K562 (cell line): ENCODE data around the gene OTC. TPM values are rescaled to one million over a fixed set of nuclear protein-coding genes. Genes with fewer than 3 reads are reported as not detected.

ENCODE experiments used
- ATAC-seq: fragments of 200-7000 bp; cut with Tn5 transposase; 3 replicates; pipeline ENCODE4 v1.9.1; 2020; ENCODE audit warnings: moderate library complexity
- BruUV-seq: library from RNA; stranded (reverse); fragments of 400-500 nt; replicated peaks from 2 replicates; lab custom pipeline; 2021; lab: Mats Ljungman, UMichigan
- CTCF ChIA-PET: fragments of 300-600 bp; formaldehyde crosslinking; extraction: SDS; loops from one replicate; lab custom pipeline; 2021; ENCODE audit warnings: low intra/inter-chr PET ratio; lab: Yijun Ruan, JAX
- POLR2A ChIA-PET: fragments of 300-600, 350-650 bp; sonication (Branson Sonifier 250); formaldehyde crosslinking; extraction: SDS; loops from one replicate; lab custom pipeline; 2021; ENCODE audit warnings: antibody characterized with exemption, inconsistent platforms; lab: Yijun Ruan, JAX
- DNase-seq, 4 experiments: peaks; one replicate each; pipeline versions ENCODE4 v3.0.0 to v3.0.0-alpha.2; 2011 to 2018; ENCODE audit warnings: low spot score in 3 of 4, mixed read lengths in 3 of 4; ENCODE audit errors: extremely low read depth in 1 of 4
- FAIRE-seq: peaks from 2 replicates; lab custom pipeline; 2011; peaks lifted over from hg19 to GRCh38; lab: Jason Lieb, UNC
- H2AFZ ChIP-seq: 2 replicates; pipeline ENCODE4 v1.6.0; 2011; ENCODE audit warnings: low read depth, low read length, control low read depth, inconsistent platforms
- H3K27ac ChIP-seq: fragments of 200-600 bp; 3 replicates; pipeline ENCODE4 v1.8.0; 2011; ENCODE audit warnings: low read depth, mild to moderate bottlenecking, control low read depth, inconsistent platforms, low read length, moderate library complexity, mixed read lengths; ENCODE audit errors: extremely low read depth
- H3K27me3 ChIP-seq, 2 experiments: fragments of 300-600 bp in 1 of 2; 2 replicates in 1 of 2; 3 replicates in 1 of 2; pipeline versions ENCODE4 v1.6.0 to v1.8.0; 2011; ENCODE audit warnings: inconsistent platforms in 2 of 2, low read length in 2 of 2, mild to moderate bottlenecking in 1 of 2, mixed read lengths in 1 of 2, moderate library complexity in 1 of 2; ENCODE audit not compliant: control insufficient read depth in 2 of 2, insufficient read depth in 2 of 2
- H3K36me3 ChIP-seq: fragments of 300-600 bp; 3 replicates; pipeline ENCODE4 v1.8.0; 2011; ENCODE audit warnings: mild to moderate bottlenecking, low read length, inconsistent platforms; ENCODE audit not compliant: control insufficient read depth, insufficient read depth
- H3K4me1 ChIP-seq, 2 experiments: fragments of 200-600 bp in 1 of 2; replicated peaks in 1 of 2; 2 replicates in 1 of 2; 3 replicates in 1 of 2; pipeline versions ENCODE4 v1.5.1 to v1.8.0; 2011; ENCODE audit warnings: inconsistent platforms in 2 of 2, low read length in 2 of 2, mild to moderate bottlenecking in 1 of 2, mixed read lengths in 1 of 2, moderate library complexity in 1 of 2; ENCODE audit not compliant: control insufficient read depth in 2 of 2, insufficient read depth in 2 of 2
- H3K4me2 ChIP-seq: 2 replicates; pipeline ENCODE4 v1.6.1; 2011; ENCODE audit warnings: low read length, control low read depth, inconsistent platforms, mixed read lengths; ENCODE audit not compliant: insufficient read depth
- H3K4me3 ChIP-seq: fragments of 200-600 bp; sonication (generic), shearing (Covaris generic); 2 replicates; pipeline ENCODE4 v1.5.1; 2016; ENCODE audit warnings: control low read depth, inconsistent platforms
- H3K79me2 ChIP-seq: fragments of 200-600 bp; 3 replicates; pipeline ENCODE4 v1.8.0; 2011; ENCODE audit warnings: low read length, inconsistent platforms; ENCODE audit not compliant: control insufficient read depth, insufficient read depth
- H3K9ac ChIP-seq, 2 experiments: 2 replicates each; pipeline versions ENCODE4 v1.6.0 to v1.6.1; 2011; ENCODE audit warnings: low read depth in 2 of 2, low read length in 2 of 2, control low read depth in 1 of 2, inconsistent platforms in 1 of 2, mild to moderate bottlenecking in 1 of 2, mixed read lengths in 1 of 2; ENCODE audit not compliant: insufficient read depth in 1 of 2
- H3K9me1 ChIP-seq: one replicate; pipeline ENCODE4 v1.6.0; 2011; ENCODE audit warnings: inconsistent platforms, mild to moderate bottlenecking, low read length, moderate library complexity; ENCODE audit not compliant: control insufficient read depth, insufficient read depth
- H3K9me3 ChIP-seq: replicated peaks from 2 replicates; pipeline ENCODE4 v1.5.1; 2011; ENCODE audit warnings: low read depth, low read length, inconsistent platforms; ENCODE audit not compliant: control insufficient read depth, insufficient read depth
- H4K20me1 ChIP-seq: replicated peaks from 2 replicates; pipeline ENCODE4 v1.6.1; 2011; ENCODE audit warnings: low read length, inconsistent platforms, mixed read lengths; ENCODE audit not compliant: control insufficient read depth, insufficient read depth
- FOXA3 ChIP-seq, 2 experiments: fragments of 450-650 bp in 1 of 2; sonication (generic) in 1 of 2; formaldehyde crosslinking; IDR thresholded peaks in 1 of 2; conservative IDR thresholded peaks in 1 of 2; 2 replicates each; pipeline versions ENCODE4 v1.4.0 to v1.8.0; 2020 to 2022; ENCODE audit warnings: mild to moderate bottlenecking in 2 of 2, missing genetic modification reagents in 1 of 2
- NCOR1 ChIP-seq: fragments of 450-650 bp; IDR thresholded peaks from 2 replicates; pipeline ENCODE4 v1.6.1; 2016; ENCODE audit warnings: mild to moderate bottlenecking, moderate library complexity
- NEUROD1 ChIP-seq: fragments of 150-350 bp; IDR thresholded peaks from 2 replicates; pipeline ENCODE4 v1.6.1; 2014; ENCODE audit warnings: borderline replicate concordance, low read length, low read depth; ENCODE audit not compliant: partially characterized antibody
- POU5F1 ChIP-seq: fragments of 150-350 bp; IDR thresholded peaks from 2 replicates; pipeline ENCODE4 v1.6.1; 2014; ENCODE audit warnings: borderline replicate concordance, low read length, low read depth, mild to moderate bottlenecking; ENCODE audit not compliant: partially characterized antibody
- TBL1XR1 ChIP-seq, 2 experiments: IDR thresholded peaks; 2 replicates each; pipeline ENCODE4 v1.6.1; 2012; ENCODE audit warnings: improper control_type of control experiment in 2 of 2, low read length in 2 of 2, mild to moderate bottlenecking in 1 of 2
- ZNF311 ChIP-seq: fragments of 250-450 bp; sonication (Bioruptor Pico); IDR thresholded peaks from 2 replicates; pipeline ENCODE4 v1.4.0; 2020; ENCODE audit warnings: mild to moderate bottlenecking, moderate library complexity
- ZNF696 ChIP-seq: fragments of 250-450 bp; sonication (Bioruptor Pico); conservative IDR thresholded peaks from 2 replicates; pipeline ENCODE4 v1.4.0; 2020; ENCODE audit warnings: mild to moderate bottlenecking, moderate library complexity
- ZNF76 ChIP-seq: fragments of 250-450 bp; sonication (Bioruptor Pico); IDR thresholded peaks from 2 replicates; pipeline ENCODE4 v1.4.0; 2020; ENCODE audit warnings: mild to moderate bottlenecking, moderate library complexity, borderline replicate concordance
- ZSCAN29 ChIP-seq: fragments of 450-650 bp; IDR thresholded peaks from 2 replicates; pipeline ENCODE4 v1.6.1; 2017
- WGBS: fragments of 100-300 bp; shearing (Covaris generic); methylation state at CpG from one replicate; pipeline ENCODE4 v1.1.6; 2016; ENCODE audit warnings: low coverage, mixed read lengths; ENCODE audit not compliant: insufficient coverage; ENCODE audit errors: missing lambda C conversion rate; 5-methylcytosine and 5-hydroxymethylcytosine counted together
- in situ Hi-C: fragments of 300-500 bp; cut with MboI; formaldehyde crosslinking; loops from 4 replicates; pipeline ENCODE4 v1.15.0; 2018; ENCODE audit warnings: inconsistent platforms, mixed read lengths
- intact Hi-C: fragments of 100-400 bp; cut with micrococcal nuclease; formaldehyde crosslinking; loops from 2 replicates; pipeline ENCODE4 v1.14.2; 2022
- polyA plus RNA-seq, 8 experiments: library from polyadenylated mRNA; depleted of rRNA in 4 of 8; stranded (reverse) in 5 of 8; unstranded in 3 of 8; fragments of >200 nt; fragmentation: Nextera tagmentation in 2 of 8; fragmentation: Illumina TruSeq in 1 of 8; extraction: Ambion mirVana in 2 of 8; extraction: Trizol in 1 of 8; gene quantifications; 2 replicates each; pipeline versions ENCODE4 v1.2.1 to v1.2.3, GENCODE V29; 2011 to 2014; ENCODE audit warnings: inconsistent platforms in 1 of 8, missing spikeins in 1 of 8
- total RNA-seq, 7 experiments: library from RNA; depleted of rRNA in 6 of 7; stranded (reverse); fragments of >200 nt in 6 of 7; fragmentation: Illumina TruSeq in 2 of 7; extraction: Trizol in 2 of 7; gene quantifications; 2 replicates each; pipeline versions ENCODE4 v1.2.1 to v1.2.3, GENCODE V29; 2011 to 2021; ENCODE audit warnings: low replicate concordance in 1 of 7
- TF ChIP-seq, protein P1 (sequence below): sonication (generic); formaldehyde crosslinking; IDR thresholded peaks from 2 replicates; pipeline ENCODE4 v1.8.1; 2023; ENCODE audit warnings: mild to moderate bottlenecking, missing genetic modification reagents
- TF ChIP-seq, protein P2 (sequence below), 3 experiments: fragments of 200-800 bp in 1 of 3; sonication (Bioruptor generic) in 1 of 3; sonication (generic) in 1 of 3; formaldehyde crosslinking in 1 of 3; IDR thresholded peaks; 2 replicates each; pipeline versions ENCODE4 v1.6.1 to v1.8.0; 2016 to 2022; ENCODE audit warnings: mild to moderate bottlenecking in 2 of 3, missing compliant biosample characterization in 2 of 3, missing genetic modification characterization in 2 of 3, missing genetic modification reagents in 1 of 3

The OTC gene
- total and polyA plus RNA-seq, 9 of the 15 experiments (the other 6 are each of a cell fraction or from before 2014, with no cell fraction given), result not detected

DNA sequence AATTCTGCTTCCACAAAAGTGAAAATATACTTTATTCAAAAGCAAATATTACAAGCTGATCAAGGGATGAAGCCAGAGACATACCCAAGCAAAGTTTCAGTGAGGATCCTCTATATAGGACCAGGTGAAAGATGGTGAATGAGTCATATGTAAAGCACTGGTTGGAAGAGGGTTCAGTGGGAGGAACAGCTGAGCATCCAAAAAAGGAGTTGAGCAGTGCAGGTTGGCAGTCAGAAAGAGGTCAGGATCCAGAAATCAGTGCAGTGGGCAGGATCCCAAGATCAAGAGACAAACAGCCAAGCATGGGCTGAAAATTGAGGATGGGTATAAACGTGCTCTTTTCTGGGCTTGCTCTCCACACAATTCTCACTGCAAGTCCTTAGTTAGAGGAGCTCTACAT, 30.3 kb downstream of the OTC start (continued):
- TF ChIP-seq POU5F1, result no peak
- TF ChIP-seq, all 486 proteins: peak for 0

DNA sequence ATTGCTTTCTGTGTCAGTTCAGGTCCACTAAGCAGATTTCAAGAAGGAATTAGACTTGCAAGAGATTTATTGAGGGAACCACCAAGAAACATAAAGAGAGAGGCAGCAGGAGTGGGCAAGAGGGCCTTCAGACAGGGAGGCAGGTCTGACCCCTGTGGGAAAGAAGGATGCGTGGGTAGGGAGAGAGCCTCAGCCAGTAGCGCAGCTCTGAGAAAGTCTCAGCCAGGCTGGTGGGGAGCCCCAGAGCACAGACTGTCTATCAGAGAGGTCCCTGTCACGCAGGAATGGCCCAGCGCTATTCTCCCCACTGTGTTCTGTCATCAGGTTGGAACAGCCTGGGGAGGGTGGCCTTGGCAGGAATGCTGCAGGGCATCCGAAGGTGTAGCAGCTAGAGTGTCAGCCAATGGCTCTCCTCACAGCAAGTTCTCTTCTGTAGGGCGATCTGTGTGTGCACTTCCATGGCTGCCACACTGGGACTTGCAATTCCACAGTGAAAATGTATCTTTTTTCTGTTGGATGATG, 48.0 kb downstream of the OTC start:
- 0% methylated on average over 5 of the region's 6 CpGs for WGBS
- 0 out of 5 replicates have a peak, but pooled peaks cover 0 to 5% of the 10 kb centered on the region in 2 experiments for H3K27me3 ChIP-seq
- ChIA-PET POLR2A (no interaction called here), CTCF (no interaction called here)
- FAIRE-seq, result no peak
- BruUV-seq, result no TSS peak
- H3K27ac ChIP-seq, result no peak overlapping the region
- intact Hi-C loops (no loop called here), in situ Hi-C loops (no loop called here)
- H3K4me1 ChIP-seq, result no peaks in the 10 kb centered on the region
- no peaks in the 10 kb centered on the region for H3K9me1 ChIP-seq
- no peaks in the 10 kb centered on the region for H3K9me3 ChIP-seq
- H3K9ac ChIP-seq, result no peak overlapping the region
- H3K36me3 ChIP-seq, result no peaks in the 10 kb centered on the region
- ATAC-seq, result no peak
- no peak overlapping the region for H3K4me2 ChIP-seq
- no peak for DNase-seq
- H2AFZ ChIP-seq, result no peak overlapping the region
- H3K4me3 ChIP-seq, result no peak overlapping the region
- no peak for TF ChIP-seq FOXA3 (CRISPR knock-in tag; conservative IDR thresholded peaks at IDR 0.05 in 1 of 2, IDR thresholded peaks at IDR 0.05 in 1 of 2)
- TF ChIP-seq, all 486 proteins: peak for 0
- Histone ChIP-seq H3K79me2 (no peaks in the 10 kb centered on the region), H4K20me1 (no peaks in the 10 kb centered on the region)

DNA sequence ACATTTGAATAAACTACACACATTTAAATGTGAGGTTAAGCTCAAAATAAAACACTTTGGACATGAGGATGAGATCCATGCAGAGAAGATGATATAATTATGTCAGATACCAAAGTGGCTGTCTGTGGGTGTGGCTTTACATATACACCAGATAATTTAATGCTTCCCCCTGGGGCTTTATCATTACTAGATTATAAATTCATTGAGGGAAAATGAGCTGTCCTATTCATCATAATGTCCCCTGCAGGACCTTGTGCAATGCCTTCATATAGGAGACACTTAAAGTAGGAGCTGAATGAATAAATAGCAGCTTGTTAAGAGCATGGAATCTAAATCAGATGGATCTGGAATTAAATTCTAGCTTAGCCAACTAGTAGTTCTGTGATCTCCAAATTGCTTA, 49.7 kb downstream of the OTC start:
- no peaks in the 10 kb centered on the region for H3K36me3 ChIP-seq
- no peak for FAIRE-seq
- POLR2A ChIA-PET, result no interaction called here
- H3K9me3 ChIP-seq, result no peaks in the 10 kb centered on the region
- CTCF ChIA-PET, result no interaction called here
- no peaks in the 10 kb centered on the region for H3K9me1 ChIP-seq
- H3K27ac ChIP-seq, result no peak overlapping the region
- no peak for ATAC-seq
- DNase-seq, result no peak
- no peak overlapping the region for H3K4me2 ChIP-seq
- 0 out of 5 replicates have a peak, but pooled peaks cover 0 to 5% of the 10 kb centered on the region in 2 experiments for H3K27me3 ChIP-seq
- intact Hi-C loops (no loop called here), in situ Hi-C loops (no loop called here)
- H3K4me3 ChIP-seq, result no peak overlapping the region
- no peak overlapping the region for H3K9ac ChIP-seq
- no peaks in the 10 kb centered on the region for H3K79me2 ChIP-seq
- H3K4me1 ChIP-seq, result no peaks in the 10 kb centered on the region
- H2AFZ ChIP-seq, result no peak overlapping the region
- H4K20me1 ChIP-seq, result no peaks in the 10 kb centered on the region
- no TSS peak for BruUV-seq
- TF ChIP-seq, protein P1, sequence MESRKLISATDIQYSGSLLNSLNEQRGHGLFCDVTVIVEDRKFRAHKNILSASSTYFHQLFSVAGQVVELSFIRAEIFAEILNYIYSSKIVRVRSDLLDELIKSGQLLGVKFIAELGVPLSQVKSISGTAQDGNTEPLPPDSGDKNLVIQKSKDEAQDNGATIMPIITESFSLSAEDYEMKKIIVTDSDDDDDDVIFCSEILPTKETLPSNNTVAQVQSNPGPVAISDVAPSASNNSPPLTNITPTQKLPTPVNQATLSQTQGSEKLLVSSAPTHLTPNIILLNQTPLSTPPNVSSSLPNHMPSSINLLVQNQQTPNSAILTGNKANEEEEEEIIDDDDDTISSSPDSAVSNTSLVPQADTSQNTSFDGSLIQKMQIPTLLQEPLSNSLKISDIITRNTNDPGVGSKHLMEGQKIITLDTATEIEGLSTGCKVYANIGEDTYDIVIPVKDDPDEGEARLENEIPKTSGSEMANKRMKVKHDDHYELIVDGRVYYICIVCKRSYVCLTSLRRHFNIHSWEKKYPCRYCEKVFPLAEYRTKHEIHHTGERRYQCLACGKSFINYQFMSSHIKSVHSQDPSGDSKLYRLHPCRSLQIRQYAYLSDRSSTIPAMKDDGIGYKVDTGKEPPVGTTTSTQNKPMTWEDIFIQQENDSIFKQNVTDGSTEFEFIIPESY, result no peak
- TF ChIP-seq, protein P2, sequence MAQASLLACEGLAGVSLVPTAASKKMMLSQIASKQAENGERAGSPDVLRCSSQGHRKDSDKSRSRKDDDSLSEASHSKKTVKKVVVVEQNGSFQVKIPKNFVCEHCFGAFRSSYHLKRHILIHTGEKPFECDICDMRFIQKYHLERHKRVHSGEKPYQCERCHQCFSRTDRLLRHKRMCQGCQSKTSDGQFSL (CRISPR knock-in tag; IDR thresholded peaks at IDR 0.05), result no peak
- TF ChIP-seq, protein P2 (tag; IDR thresholded peaks at IDR 0.05), result no peak
- TF ChIP-seq ZSCAN29 (no peak), ZNF696 (CRISPR knock-in tag) (no peak), TBL1XR1 (IDR thresholded peaks at IDR 0.05; ENCODE audit: low read length in 2 of 2) (no peak), ZNF311 (CRISPR knock-in tag) (no peak), NEUROD1 (no peak), NCOR1 (no peak), ZNF76 (CRISPR knock-in tag) (no peak)
